Skeletal muscle satellite cell (primary cell): ENCODE results near the gene ABHD4. TPM values are rescaled to one million over a fixed set of nuclear protein-coding genes. Genes with fewer than 3 reads are reported as not detected.
A peak's percentile ranks its signal among the peaks of the same experiment; 100 is the strongest.
"Not testable (repeated sequence)": the region's sequence is repeated elsewhere in the genome, so short reads cannot be mapped to it uniquely, and the experiment has no call there.

Experiments used
- H3K27me3 ChIP-seq: 2 replicates; pipeline ENCODE4 v1.7.0; 2013; ENCODE audit warnings: low read length; ENCODE audit not compliant: control insufficient read depth, insufficient read depth
- H3K36me3 ChIP-seq: 2 replicates; pipeline ENCODE4 v1.7.0; 2013; ENCODE audit warnings: mild to moderate bottlenecking, control low read depth, low read length; ENCODE audit not compliant: insufficient read depth
- H3K4me1 ChIP-seq: 2 replicates; pipeline ENCODE4 v1.7.0; 2013; ENCODE audit warnings: low read length; ENCODE audit not compliant: control insufficient read depth, insufficient read depth
- H3K4me2 ChIP-seq: 2 replicates; pipeline ENCODE4 v1.7.0; 2013; ENCODE audit warnings: mild to moderate bottlenecking, low read length
- H3K4me3 ChIP-seq: 2 replicates; pipeline ENCODE4 v1.7.0; 2013; ENCODE audit warnings: low read length
- H3K9ac ChIP-seq: 2 replicates; pipeline ENCODE4 v1.7.0; 2013; ENCODE audit warnings: mild to moderate bottlenecking, low read depth, low read length, moderate library complexity
- H3K9me3 ChIP-seq: replicated peaks from 2 replicates; pipeline ENCODE4 v1.7.0; 2013; ENCODE audit warnings: mild to moderate bottlenecking, control low read depth, low read length
- total RNA-seq: library from RNA; depleted of rRNA; stranded (reverse); fragments of >200 nt; gene quantifications from 2 replicates; pipeline ENCODE4 v1.2.3, GENCODE V29; 2012; rRNA removed

ABHD4 gene
- total RNA-seq: 8.6 and 11.6 TPM in 2 replicates

- Histone ChIP-seq H3K36me3 (peaks cover 13% of the 10 kb centered on the region), H3K4me1 (peaks cover 22% of the 10 kb centered on the region), H3K4me2 (peak within 1 kb of the TSS; percentile 97), H3K4me3 (peak within 1 kb of the TSS; percentile 76), H3K9ac (peak within 1 kb of the TSS; percentile 84), H3K9me3 (no peaks in the 10 kb centered on the region), H3K27me3 (peaks cover 4% of the 10 kb centered on the region)
These were observed at the start of gene ABHD4 for GRCh38 chr14:22598099-22598895. Gene ABHD4 (plus strand): TSS chr14:22598300. CDS start chr14:22598307, 7 bp downstream.

GRCh38 chr14:22549324-22549962 lies 48.7 kb upstream of the ABHD4 start:
- peaks cover 47% of the 10 kb centered on the region for H3K4me1 ChIP-seq
- no peaks in the 10 kb centered on the region for H3K27me3 ChIP-seq
- no peak overlapping the region for H3K9ac ChIP-seq
- peak overlapping the region; percentile 46 for H3K4me2 ChIP-seq
- H3K9me3 ChIP-seq: no peaks in the 10 kb centered on the region
- H3K4me3 ChIP-seq: no peak overlapping the region
- H3K36me3 ChIP-seq: no peaks in the 10 kb centered on the region

GRCh38 chr14:22549981-22550673 lies 48.0 kb upstream of the ABHD4 start:
- Histone ChIP-seq H3K27me3 (no peaks in the 10 kb centered on the region), H3K4me2 (peak overlapping the region; percentile 46), H3K9me3 (no peaks in the 10 kb centered on the region), H3K9ac (no peak overlapping the region), H3K4me3 (no peak overlapping the region), H3K4me1 (peaks cover 47% of the 10 kb centered on the region), H3K36me3 (no peaks in the 10 kb centered on the region)

GRCh38 chr14:22551605-22551997 lies 46.5 kb upstream of the ABHD4 start:
- no peak overlapping the region for H3K4me3 ChIP-seq
- H3K36me3 ChIP-seq: no peaks in the 10 kb centered on the region
- no peaks in the 10 kb centered on the region for H3K9me3 ChIP-seq
- no peak overlapping the region for H3K9ac ChIP-seq
- no peak overlapping the region for H3K4me2 ChIP-seq
- H3K4me1 ChIP-seq: peaks cover 50% of the 10 kb centered on the region
- no peaks in the 10 kb centered on the region for H3K27me3 ChIP-seq

- Histone ChIP-seq H3K4me2 (no peak overlapping the region), H3K4me1 (peaks cover 47% of the 10 kb centered on the region), H3K36me3 (no peaks in the 10 kb centered on the region), H3K4me3 (no peak overlapping the region), H3K27me3 (no peaks in the 10 kb centered on the region), H3K9ac (no peak overlapping the region), H3K9me3 (no peaks in the 10 kb centered on the region)
These were observed 45.9 kb upstream of the ABHD4 start for GRCh38 chr14:22552001-22552826.

- H3K4me2 ChIP-seq: no peak overlapping the region
- H3K9me3 ChIP-seq: no peaks in the 10 kb centered on the region
- no peaks in the 10 kb centered on the region for H3K36me3 ChIP-seq
- no peak overlapping the region for H3K4me3 ChIP-seq
- peaks cover 45% of the 10 kb centered on the region for H3K4me1 ChIP-seq
- no peaks in the 10 kb centered on the region for H3K27me3 ChIP-seq
- no peak overlapping the region for H3K9ac ChIP-seq
These were observed 45.3 kb upstream of the ABHD4 start for GRCh38 chr14:22552827-22553076.

GRCh38 chr14:22553445-22553844 lies 44.7 kb upstream of the ABHD4 start:
- Histone ChIP-seq H3K27me3 (no peaks in the 10 kb centered on the region), H3K36me3 (no peaks in the 10 kb centered on the region), H3K4me3 (no peak overlapping the region), H3K9me3 (no peaks in the 10 kb centered on the region), H3K4me1 (peaks cover 41% of the 10 kb centered on the region), H3K9ac (no peak overlapping the region), H3K4me2 (no peak overlapping the region)

GRCh38 chr14:22553861-22554497 lies 44.1 kb upstream of the ABHD4 start:
- not testable (repeated sequence) for H3K4me2 ChIP-seq, H3K9me3 ChIP-seq, H3K9ac ChIP-seq, H3K4me3 ChIP-seq, H3K36me3 ChIP-seq, H3K27me3 ChIP-seq
- H3K4me1 ChIP-seq: peaks cover 41% of the 10 kb centered on the region

- Histone ChIP-seq H3K9me3 (no peaks in the 10 kb centered on the region), H3K9ac (no peak overlapping the region), H3K4me1 (peaks cover 41% of the 10 kb centered on the region), H3K4me2 (no peak overlapping the region), H3K4me3 (no peak overlapping the region), H3K36me3 (no peaks in the 10 kb centered on the region), H3K27me3 (no peaks in the 10 kb centered on the region)
These were observed 43.4 kb upstream of the ABHD4 start for GRCh38 chr14:22554498-22555383.

- H3K9ac ChIP-seq: no peak overlapping the region
- peaks cover under 1% of the 10 kb centered on the region for H3K36me3 ChIP-seq
- H3K27me3 ChIP-seq: no peaks in the 10 kb centered on the region
- H3K4me3 ChIP-seq: no peak overlapping the region
- H3K9me3 ChIP-seq: no peaks in the 10 kb centered on the region
- peaks cover 33% of the 10 kb centered on the region for H3K4me1 ChIP-seq
- no peak overlapping the region for H3K4me2 ChIP-seq
These were observed 42.6 kb upstream of the ABHD4 start for GRCh38 chr14:22555384-22556011.
